Retina (tissue), 1 donor: ENCODE measurements around the gene FMNL2.

ENCODE experiments used
- DNase-seq: peaks from one replicate; pipeline ENCODE4 v3.0.0-alpha.2; 2016

Gene FMNL2

GRCh38 chr2:152532241-152532640, 197.3 kb downstream of the FMNL2 start:
- no peak for DNase-seq

- DNase-seq, result no peak
Measured at GRCh38 chr2:152534460-152535135, 199.6 kb downstream of the FMNL2 start.

GRCh38 chr2:152537081-152537651, 202.2 kb downstream of the FMNL2 start:
- DNase-seq, result peak; percentile 58

GRCh38 chr2:152539424-152539823, 204.4 kb downstream of the FMNL2 start:
- DNase-seq, result no peak

- DNase-seq, result no peak
Measured at GRCh38 chr2:152541712-152542111, 206.7 kb downstream of the FMNL2 start.

- peak; percentile 31 for DNase-seq
Measured at GRCh38 chr2:152542337-152542994, 207.5 kb downstream of the FMNL2 start.

GRCh38 chr2:152542995-152543481, 208.1 kb downstream of the FMNL2 start:
- DNase-seq, result peak; percentile 27

GRCh38 chr2:152543717-152544116, 208.7 kb downstream of the FMNL2 start:
- no peak for DNase-seq

- no peak for DNase-seq
Measured at GRCh38 chr2:152544638-152545037, 209.7 kb downstream of the FMNL2 start.

GRCh38 chr2:152546230-152546837, 211.4 kb downstream of the FMNL2 start:
- DNase-seq, result no peak

GRCh38 chr2:152548111-152548875, 213.3 kb downstream of the FMNL2 start:
- DNase-seq, result no peak

GRCh38 chr2:152548996-152549395, 214.0 kb downstream of the FMNL2 start:
- DNase-seq, result no peak

- DNase-seq, result no peak
Measured at GRCh38 chr2:152549423-152549822, 214.4 kb downstream of the FMNL2 start.

- no peak for DNase-seq
Measured at GRCh38 chr2:152550386-152550785, 215.4 kb downstream of the FMNL2 start.

- DNase-seq, result no peak
Measured at GRCh38 chr2:152552888-152553287, 217.9 kb downstream of the FMNL2 start.

GRCh38 chr2:152553518-152553917, 218.5 kb downstream of the FMNL2 start:
- no peak for DNase-seq

GRCh38 chr2:152555048-152555447, 220.1 kb downstream of the FMNL2 start:
- DNase-seq, result no peak

- DNase-seq, result no peak
Measured at GRCh38 chr2:152556506-152556905, 221.5 kb downstream of the FMNL2 start.

- no peak for DNase-seq
Measured at GRCh38 chr2:152557273-152557888, 222.4 kb downstream of the FMNL2 start.

GRCh38 chr2:152558158-152558984, 223.4 kb downstream of the FMNL2 start:
- no peak for DNase-seq

GRCh38 chr2:152559008-152559407, 224.0 kb downstream of the FMNL2 start:
- no peak for DNase-seq

GRCh38 chr2:152560166-152560565, 225.2 kb downstream of the FMNL2 start:
- DNase-seq, result no peak
